ENCODE data around the gene GDPD3. TPM values are rescaled to one million over a fixed set of nuclear protein-coding genes. Genes with fewer than 3 reads are reported as not detected.

The GDPD3 gene
- total and polyA plus RNA-seq, 9 of the 15 experiments (the other 6 are each of a cell fraction or from before 2014, with no cell fraction given), result 0.47 to 3.9 (median 1.1) TPM

- TF ChIP-seq ZBTB40 (IDR thresholded peaks at IDR 0.05) (no peak), ZBTB40 (CRISPR knock-in tag; IDR thresholded peaks at IDR 0.05) (no peak), ZC3H4 (CRISPR knock-in tag; IDR thresholded peaks at IDR 0.05; ENCODE audit: borderline replicate concordance) (no peak), DNMT1 (IDR thresholded peaks at IDR 0.05) (no peak), FOSL1 (tag; conservative IDR thresholded peaks at IDR 0.05) (no peak; the same call in 1 of the 2 replicates), MCM7 (IDR thresholded peaks at IDR 0.05) (no peak), ZBTB8A (IDR thresholded peaks at IDR 0.05; ENCODE audit: partially characterized antibody) (no peak), FOXJ3 (CRISPR knock-in tag; IDR thresholded peaks at IDR 0.05) (no peak), ZNF695 (CRISPR knock-in tag; IDR thresholded peaks at IDR 0.05) (no peak), HMG20B (CRISPR knock-in tag; IDR thresholded peaks at IDR 0.05) (no peak), HCFC1 (IDR thresholded peaks at IDR 0.05; ENCODE audit: low read depth, low read length) (peak; percentile 100), FOXK2 (conservative IDR thresholded peaks at IDR 0.05 in 1 of 2, IDR thresholded peaks at IDR 0.05 in 1 of 2; ENCODE audit: low read depth in 2 of 2) (no peak)
- TF ChIP-seq, protein P1, sequence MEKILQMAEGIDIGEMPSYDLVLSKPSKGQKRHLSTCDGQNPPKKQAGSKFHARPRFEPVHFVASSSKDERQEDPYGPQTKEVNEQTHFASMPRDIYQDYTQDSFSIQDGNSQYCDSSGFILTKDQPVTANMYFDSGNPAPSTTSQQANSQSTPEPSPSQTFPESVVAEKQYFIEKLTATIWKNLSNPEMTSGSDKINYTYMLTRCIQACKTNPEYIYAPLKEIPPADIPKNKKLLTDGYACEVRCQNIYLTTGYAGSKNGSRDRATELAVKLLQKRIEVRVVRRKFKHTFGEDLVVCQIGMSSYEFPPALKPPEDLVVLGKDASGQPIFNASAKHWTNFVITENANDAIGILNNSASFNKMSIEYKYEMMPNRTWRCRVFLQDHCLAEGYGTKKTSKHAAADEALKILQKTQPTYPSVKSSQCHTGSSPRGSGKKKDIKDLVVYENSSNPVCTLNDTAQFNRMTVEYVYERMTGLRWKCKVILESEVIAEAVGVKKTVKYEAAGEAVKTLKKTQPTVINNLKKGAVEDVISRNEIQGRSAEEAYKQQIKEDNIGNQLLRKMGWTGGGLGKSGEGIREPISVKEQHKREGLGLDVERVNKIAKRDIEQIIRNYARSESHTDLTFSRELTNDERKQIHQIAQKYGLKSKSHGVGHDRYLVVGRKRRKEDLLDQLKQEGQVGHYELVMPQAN (IDR thresholded peaks at IDR 0.05; ENCODE audit: borderline replicate concordance), result no peak
- TF ChIP-seq, protein P2, sequence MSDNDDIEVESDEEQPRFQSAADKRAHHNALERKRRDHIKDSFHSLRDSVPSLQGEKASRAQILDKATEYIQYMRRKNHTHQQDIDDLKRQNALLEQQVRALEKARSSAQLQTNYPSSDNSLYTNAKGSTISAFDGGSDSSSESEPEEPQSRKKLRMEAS (CRISPR knock-in tag; IDR thresholded peaks at IDR 0.05), result no peak; the same call in 1 of the 2 replicates
- TF ChIP-seq, protein P3, sequence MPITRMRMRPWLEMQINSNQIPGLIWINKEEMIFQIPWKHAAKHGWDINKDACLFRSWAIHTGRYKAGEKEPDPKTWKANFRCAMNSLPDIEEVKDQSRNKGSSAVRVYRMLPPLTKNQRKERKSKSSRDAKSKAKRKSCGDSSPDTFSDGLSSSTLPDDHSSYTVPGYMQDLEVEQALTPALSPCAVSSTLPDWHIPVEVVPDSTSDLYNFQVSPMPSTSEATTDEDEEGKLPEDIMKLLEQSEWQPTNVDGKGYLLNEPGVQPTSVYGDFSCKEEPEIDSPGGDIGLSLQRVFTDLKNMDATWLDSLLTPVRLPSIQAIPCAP (CRISPR knock-in tag; IDR thresholded peaks at IDR 0.05; ENCODE audit: borderline replicate concordance), result no peak
Observed at GRCh38 chr16:30091474-30092372, 21.6 kb downstream of the GDPD3 start, which contains the start of gene TBX6 (continued).

All from K562 (cell line).